Breast epithelium (tissue), 3 donors: ENCODE measurements around the gene ANKRD11.

ENCODE experiments used
- POLR2A ChIP-seq: fragments of 450-650 bp; IDR thresholded peaks from one replicate; pipeline ENCODE4 v1.6.1; 2016; ENCODE audit warnings: antibody characterized with exemption, mild to moderate bottlenecking, moderate library complexity
- POLR2AphosphoS5 ChIP-seq, 3 donors: sonication (generic); formaldehyde crosslinking; IDR thresholded peaks; one replicate each; pipeline ENCODE4 v1.6.1; 2017; ENCODE audit warnings: antibody characterized with exemption in 3 of 3
- TF ChIP-seq, protein P1 (sequence below), 3 donors: fragments of 450-650 bp; IDR thresholded peaks; one replicate each; pipeline ENCODE4 v1.5.1; 2016 to 2017; ENCODE audit warnings: antibody characterized with exemption in 3 of 3, mild to moderate bottlenecking in 3 of 3, moderate library complexity in 3 of 3

DNA sequence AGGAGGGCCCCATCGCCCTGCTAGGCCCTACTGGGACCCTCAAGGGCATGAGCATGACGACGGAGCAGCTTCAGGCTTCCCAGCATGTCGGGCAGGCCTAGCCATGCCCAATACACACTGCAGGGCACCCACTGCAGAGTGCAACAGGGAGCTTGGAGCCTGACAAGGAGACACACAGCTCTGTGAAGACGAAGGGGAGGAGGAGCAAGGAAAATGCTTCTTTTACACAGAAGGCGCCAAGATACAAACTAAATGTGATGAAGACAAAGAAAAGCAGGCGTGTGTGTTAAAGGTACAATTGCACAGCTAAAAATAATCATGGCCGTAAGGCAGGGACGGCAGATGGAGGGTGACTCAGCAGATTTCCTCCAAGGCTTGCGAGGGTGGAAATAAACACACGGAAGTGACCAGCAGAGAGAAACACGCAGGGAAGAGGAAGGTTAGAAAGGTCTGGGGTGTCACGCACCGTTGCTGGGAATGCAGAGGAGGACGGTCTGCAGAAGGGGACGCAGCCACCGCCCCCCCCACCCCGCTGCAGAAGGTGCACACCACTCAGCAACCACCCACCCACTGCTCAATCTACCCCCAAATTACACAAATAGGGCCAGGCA lies 164.4 kb downstream of the ANKRD11 start:
- TF ChIP-seq POLR2A (no peak), POLR2AphosphoS5 (IDR thresholded peaks at IDR 0.05) (peak in 1 of 3 donors; percentile 22)
- TF ChIP-seq, protein P1, sequence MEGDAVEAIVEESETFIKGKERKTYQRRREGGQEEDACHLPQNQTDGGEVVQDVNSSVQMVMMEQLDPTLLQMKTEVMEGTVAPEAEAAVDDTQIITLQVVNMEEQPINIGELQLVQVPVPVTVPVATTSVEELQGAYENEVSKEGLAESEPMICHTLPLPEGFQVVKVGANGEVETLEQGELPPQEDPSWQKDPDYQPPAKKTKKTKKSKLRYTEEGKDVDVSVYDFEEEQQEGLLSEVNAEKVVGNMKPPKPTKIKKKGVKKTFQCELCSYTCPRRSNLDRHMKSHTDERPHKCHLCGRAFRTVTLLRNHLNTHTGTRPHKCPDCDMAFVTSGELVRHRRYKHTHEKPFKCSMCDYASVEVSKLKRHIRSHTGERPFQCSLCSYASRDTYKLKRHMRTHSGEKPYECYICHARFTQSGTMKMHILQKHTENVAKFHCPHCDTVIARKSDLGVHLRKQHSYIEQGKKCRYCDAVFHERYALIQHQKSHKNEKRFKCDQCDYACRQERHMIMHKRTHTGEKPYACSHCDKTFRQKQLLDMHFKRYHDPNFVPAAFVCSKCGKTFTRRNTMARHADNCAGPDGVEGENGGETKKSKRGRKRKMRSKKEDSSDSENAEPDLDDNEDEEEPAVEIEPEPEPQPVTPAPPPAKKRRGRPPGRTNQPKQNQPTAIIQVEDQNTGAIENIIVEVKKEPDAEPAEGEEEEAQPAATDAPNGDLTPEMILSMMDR (IDR thresholded peaks at IDR 0.05): no peak
